GM12878 (cell line): Measurements from ENCODE around the gene CBLN3.
A peak's percentile ranks its signal among the peaks of the same experiment; 100 is the strongest.

Source experiments
- JUND ChIP-seq: IDR thresholded peaks from 2 replicates; pipeline ENCODE4 v1.6.1; 2012; ENCODE audit warnings: low read depth, mild to moderate bottlenecking, low read length, improper control_type of control experiment, moderate library complexity
- NFYB ChIP-seq: IDR thresholded peaks from 2 replicates; pipeline ENCODE4 v1.6.1; 2011; ENCODE audit warnings: low read depth, mild to moderate bottlenecking, low read length, improper control_type of control experiment, moderate library complexity; ENCODE audit not compliant: insufficient read depth
- POLR2AphosphoS5 ChIP-seq: IDR thresholded peaks from 2 replicates; pipeline ENCODE4 v1.6.1; 2011; ENCODE audit warnings: mild to moderate bottlenecking, low read length, inconsistent platforms
- TAF1 ChIP-seq: IDR thresholded peaks from 2 replicates; pipeline ENCODE4 v1.6.1; 2011; ENCODE audit warnings: mild to moderate bottlenecking, low read depth, low read length, borderline replicate concordance
- TBL1XR1 ChIP-seq: IDR thresholded peaks from 2 replicates; pipeline ENCODE4 v1.6.1; 2012; ENCODE audit warnings: low read depth, low read length, improper control_type of control experiment
- YY1 ChIP-seq: IDR thresholded peaks from 2 replicates; pipeline ENCODE4 v1.6.1; 2011; ENCODE audit warnings: low read depth, mild to moderate bottlenecking, low read length
- ZSCAN29 ChIP-seq: fragments of 450-650 bp; IDR thresholded peaks from 2 replicates; pipeline ENCODE4 v1.6.1; 2017; ENCODE audit warnings: mild to moderate bottlenecking, moderate library complexity
- TF ChIP-seq, protein P1 (sequence below): fragments of 450-650 bp; IDR thresholded peaks from 2 replicates; pipeline ENCODE4 v1.6.1; 2014; ENCODE audit warnings: mild to moderate bottlenecking
- TF ChIP-seq, protein P2 (sequence below): IDR thresholded peaks from 2 replicates; pipeline ENCODE4 v1.6.1; 2012; ENCODE audit warnings: low read length, inconsistent platforms
- TF ChIP-seq, protein P3 (sequence below), 3 experiments: IDR thresholded peaks in 2 of 3; conservative IDR thresholded peaks in 1 of 3; 2 replicates each; pipeline ENCODE4 v1.5.1; 2011; ENCODE audit warnings: low read depth in 3 of 3, low read length in 3 of 3, mild to moderate bottlenecking in 3 of 3, control low read depth in 2 of 3, moderate library complexity in 2 of 3, inconsistent platforms in 1 of 3, mixed read lengths in 1 of 3; ENCODE audit not compliant: control insufficient read depth in 2 of 3, insufficient read depth in 1 of 3; ENCODE audit errors: extremely low read depth in 1 of 3
- TF ChIP-seq, protein P4 (sequence below): fragments of 450-650 bp; IDR thresholded peaks from 2 replicates; pipeline ENCODE4 v1.6.1; 2017; ENCODE audit warnings: mild to moderate bottlenecking
- TF ChIP-seq, protein P5 (sequence below): IDR thresholded peaks from 2 replicates; pipeline ENCODE4 v1.6.1; 2011; ENCODE audit warnings: borderline replicate concordance, low read depth, mild to moderate bottlenecking, moderate library complexity, low read length; ENCODE audit not compliant: insufficient read depth, poor library complexity, severe bottlenecking
- TF ChIP-seq, protein P6 (sequence below): IDR thresholded peaks from 2 replicates; pipeline ENCODE4 v1.6.1; 2011; ENCODE audit warnings: low read depth, low read length, improper control_type of control experiment, borderline replicate concordance

DNA sequence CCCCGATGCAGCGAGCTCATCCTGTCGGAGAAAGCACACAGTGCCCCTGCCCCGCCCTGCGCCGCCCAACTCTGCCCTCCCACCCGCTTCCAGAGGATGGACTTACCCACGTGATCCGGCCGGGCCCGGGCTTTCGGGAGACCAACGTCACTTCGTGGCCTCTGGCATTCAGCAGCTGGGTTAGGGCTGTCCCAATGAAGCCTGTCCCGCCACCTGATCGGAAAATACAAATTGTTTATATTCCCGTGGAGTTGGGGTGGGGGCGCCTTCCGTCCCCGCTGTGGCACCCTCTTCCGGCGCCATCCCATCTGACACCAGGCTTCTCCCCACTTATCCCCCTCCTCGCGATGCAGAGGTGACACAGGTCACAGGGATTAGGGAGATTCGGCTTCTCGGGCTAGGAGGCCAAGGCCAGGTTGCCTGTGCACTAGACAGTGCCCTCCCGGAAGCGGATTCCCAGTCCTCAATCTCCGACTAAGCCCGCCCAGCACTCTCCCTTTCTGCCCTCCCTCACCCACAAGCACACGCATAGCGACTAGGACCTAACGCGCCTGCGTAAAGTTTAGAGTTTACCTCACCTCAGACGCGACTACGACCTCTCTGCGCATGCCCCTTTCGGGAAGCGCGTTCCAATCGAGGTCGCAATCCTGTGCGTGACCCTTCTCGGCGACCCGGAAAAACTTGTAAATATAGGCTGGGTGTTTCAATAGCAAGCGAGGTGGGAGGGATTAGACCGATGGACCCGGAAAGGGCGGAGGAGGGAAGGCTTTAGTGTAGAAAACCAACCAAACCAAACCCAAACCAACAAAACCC, 13.0 kb upstream of the CBLN3 start, which contains the start of gene SDR39U1:
- TF ChIP-seq NFYB (peak; percentile 83), JUND (no peak), ZSCAN29 (no peak; the same call in 1 of the 2 replicates), YY1 (0 out of 2 replicates have a peak, but pooled peaks have one; percentile 64), POLR2AphosphoS5 (peak; percentile 87), TBL1XR1 (peak; percentile 89), TAF1 (peak; percentile 28; the same call in 1 of the 2 replicates)
- TF ChIP-seq, protein P1, sequence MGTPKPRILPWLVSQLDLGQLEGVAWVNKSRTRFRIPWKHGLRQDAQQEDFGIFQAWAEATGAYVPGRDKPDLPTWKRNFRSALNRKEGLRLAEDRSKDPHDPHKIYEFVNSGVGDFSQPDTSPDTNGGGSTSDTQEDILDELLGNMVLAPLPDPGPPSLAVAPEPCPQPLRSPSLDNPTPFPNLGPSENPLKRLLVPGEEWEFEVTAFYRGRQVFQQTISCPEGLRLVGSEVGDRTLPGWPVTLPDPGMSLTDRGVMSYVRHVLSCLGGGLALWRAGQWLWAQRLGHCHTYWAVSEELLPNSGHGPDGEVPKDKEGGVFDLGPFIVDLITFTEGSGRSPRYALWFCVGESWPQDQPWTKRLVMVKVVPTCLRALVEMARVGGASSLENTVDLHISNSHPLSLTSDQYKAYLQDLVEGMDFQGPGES = peak; percentile 11; the same call in 1 of the 2 replicates
- TF ChIP-seq, protein P2, sequence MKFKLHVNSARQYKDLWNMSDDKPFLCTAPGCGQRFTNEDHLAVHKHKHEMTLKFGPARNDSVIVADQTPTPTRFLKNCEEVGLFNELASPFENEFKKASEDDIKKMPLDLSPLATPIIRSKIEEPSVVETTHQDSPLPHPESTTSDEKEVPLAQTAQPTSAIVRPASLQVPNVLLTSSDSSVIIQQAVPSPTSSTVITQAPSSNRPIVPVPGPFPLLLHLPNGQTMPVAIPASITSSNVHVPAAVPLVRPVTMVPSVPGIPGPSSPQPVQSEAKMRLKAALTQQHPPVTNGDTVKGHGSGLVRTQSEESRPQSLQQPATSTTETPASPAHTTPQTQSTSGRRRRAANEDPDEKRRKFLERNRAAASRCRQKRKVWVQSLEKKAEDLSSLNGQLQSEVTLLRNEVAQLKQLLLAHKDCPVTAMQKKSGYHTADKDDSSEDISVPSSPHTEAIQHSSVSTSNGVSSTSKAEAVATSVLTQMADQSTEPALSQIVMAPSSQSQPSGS = peak; percentile 52; the same call in 1 of the 2 replicates
- TF ChIP-seq, protein P3, sequence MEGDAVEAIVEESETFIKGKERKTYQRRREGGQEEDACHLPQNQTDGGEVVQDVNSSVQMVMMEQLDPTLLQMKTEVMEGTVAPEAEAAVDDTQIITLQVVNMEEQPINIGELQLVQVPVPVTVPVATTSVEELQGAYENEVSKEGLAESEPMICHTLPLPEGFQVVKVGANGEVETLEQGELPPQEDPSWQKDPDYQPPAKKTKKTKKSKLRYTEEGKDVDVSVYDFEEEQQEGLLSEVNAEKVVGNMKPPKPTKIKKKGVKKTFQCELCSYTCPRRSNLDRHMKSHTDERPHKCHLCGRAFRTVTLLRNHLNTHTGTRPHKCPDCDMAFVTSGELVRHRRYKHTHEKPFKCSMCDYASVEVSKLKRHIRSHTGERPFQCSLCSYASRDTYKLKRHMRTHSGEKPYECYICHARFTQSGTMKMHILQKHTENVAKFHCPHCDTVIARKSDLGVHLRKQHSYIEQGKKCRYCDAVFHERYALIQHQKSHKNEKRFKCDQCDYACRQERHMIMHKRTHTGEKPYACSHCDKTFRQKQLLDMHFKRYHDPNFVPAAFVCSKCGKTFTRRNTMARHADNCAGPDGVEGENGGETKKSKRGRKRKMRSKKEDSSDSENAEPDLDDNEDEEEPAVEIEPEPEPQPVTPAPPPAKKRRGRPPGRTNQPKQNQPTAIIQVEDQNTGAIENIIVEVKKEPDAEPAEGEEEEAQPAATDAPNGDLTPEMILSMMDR (IDR thresholded peaks at IDR 0.05 in 2 of 3, conservative IDR thresholded peaks at IDR 0.05 in 1 of 3; ENCODE audit: control insufficient read depth in 2 of 3, extremely low read depth in 1 of 3, insufficient read depth in 1 of 3, low read depth in 3 of 3, low read length in 3 of 3) = no peak
- TF ChIP-seq, protein P4, sequence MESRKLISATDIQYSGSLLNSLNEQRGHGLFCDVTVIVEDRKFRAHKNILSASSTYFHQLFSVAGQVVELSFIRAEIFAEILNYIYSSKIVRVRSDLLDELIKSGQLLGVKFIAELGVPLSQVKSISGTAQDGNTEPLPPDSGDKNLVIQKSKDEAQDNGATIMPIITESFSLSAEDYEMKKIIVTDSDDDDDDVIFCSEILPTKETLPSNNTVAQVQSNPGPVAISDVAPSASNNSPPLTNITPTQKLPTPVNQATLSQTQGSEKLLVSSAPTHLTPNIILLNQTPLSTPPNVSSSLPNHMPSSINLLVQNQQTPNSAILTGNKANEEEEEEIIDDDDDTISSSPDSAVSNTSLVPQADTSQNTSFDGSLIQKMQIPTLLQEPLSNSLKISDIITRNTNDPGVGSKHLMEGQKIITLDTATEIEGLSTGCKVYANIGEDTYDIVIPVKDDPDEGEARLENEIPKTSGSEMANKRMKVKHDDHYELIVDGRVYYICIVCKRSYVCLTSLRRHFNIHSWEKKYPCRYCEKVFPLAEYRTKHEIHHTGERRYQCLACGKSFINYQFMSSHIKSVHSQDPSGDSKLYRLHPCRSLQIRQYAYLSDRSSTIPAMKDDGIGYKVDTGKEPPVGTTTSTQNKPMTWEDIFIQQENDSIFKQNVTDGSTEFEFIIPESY = no peak
- TF ChIP-seq, protein P5, sequence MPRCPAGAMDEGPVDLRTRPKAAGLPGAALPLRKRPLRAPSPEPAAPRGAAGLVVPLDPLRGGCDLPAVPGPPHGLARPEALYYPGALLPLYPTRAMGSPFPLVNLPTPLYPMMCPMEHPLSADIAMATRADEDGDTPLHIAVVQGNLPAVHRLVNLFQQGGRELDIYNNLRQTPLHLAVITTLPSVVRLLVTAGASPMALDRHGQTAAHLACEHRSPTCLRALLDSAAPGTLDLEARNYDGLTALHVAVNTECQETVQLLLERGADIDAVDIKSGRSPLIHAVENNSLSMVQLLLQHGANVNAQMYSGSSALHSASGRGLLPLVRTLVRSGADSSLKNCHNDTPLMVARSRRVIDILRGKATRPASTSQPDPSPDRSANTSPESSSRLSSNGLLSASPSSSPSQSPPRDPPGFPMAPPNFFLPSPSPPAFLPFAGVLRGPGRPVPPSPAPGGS = no peak
- TF ChIP-seq, protein P6, sequence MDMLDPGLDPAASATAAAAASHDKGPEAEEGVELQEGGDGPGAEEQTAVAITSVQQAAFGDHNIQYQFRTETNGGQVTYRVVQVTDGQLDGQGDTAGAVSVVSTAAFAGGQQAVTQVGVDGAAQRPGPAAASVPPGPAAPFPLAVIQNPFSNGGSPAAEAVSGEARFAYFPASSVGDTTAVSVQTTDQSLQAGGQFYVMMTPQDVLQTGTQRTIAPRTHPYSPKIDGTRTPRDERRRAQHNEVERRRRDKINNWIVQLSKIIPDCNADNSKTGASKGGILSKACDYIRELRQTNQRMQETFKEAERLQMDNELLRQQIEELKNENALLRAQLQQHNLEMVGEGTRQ = peak; percentile 17
